SU-DHL-6 (cell line): ENCODE results near the gene CCDC27.

Experiments used
- H2AFZ ChIP-seq: fragments of 200-600 bp; sonication (generic); 2 replicates; pipeline ENCODE4 v1.6.1; 2014; ENCODE audit warnings: low read depth, mild to moderate bottlenecking, moderate library complexity, mixed read lengths, antibody characterized with exemption, low read length; ENCODE audit not compliant: severe bottlenecking
- H3F3A ChIP-seq: fragments of 200-600 bp; shearing (Covaris generic); 2 replicates; pipeline ENCODE4 v1.6.0; 2016; ENCODE audit warnings: antibody characterized with exemption, mild to moderate bottlenecking; ENCODE audit not compliant: insufficient read depth
- H3K27ac ChIP-seq: fragments of 200-600 bp; sonication (generic); 2 replicates; pipeline ENCODE4 v1.5.1; 2016; ENCODE audit warnings: low read depth, mild to moderate bottlenecking, low read length, moderate library complexity, mixed read lengths
- H3K27me3 ChIP-seq: fragments of 200-600 bp; sonication (generic), shearing (Covaris generic); 2 replicates; pipeline ENCODE4 v1.6.0; 2014; ENCODE audit warnings: mild to moderate bottlenecking, low read length
- H3K36me3 ChIP-seq: fragments of 200-600 bp; sonication (generic); 2 replicates; pipeline ENCODE4 v1.6.1; 2014; ENCODE audit warnings: mild to moderate bottlenecking, low read length, mixed read lengths
- H3K4me2 ChIP-seq: fragments of 300-600, 200-600 bp; shearing (Covaris generic), sonication (generic); 2 replicates; pipeline ENCODE4 v1.6.0; 2014; ENCODE audit warnings: low read length, low read depth, mild to moderate bottlenecking; ENCODE audit not compliant: poor library complexity, severe bottlenecking
- H3K4me3 ChIP-seq: fragments of 200-600 bp; sonication (generic); 2 replicates; pipeline ENCODE4 v1.5.1; 2014; ENCODE audit warnings: antibody characterized with exemption, low read length, mild to moderate bottlenecking, mixed read lengths; ENCODE audit not compliant: insufficient read depth, poor library complexity, severe bottlenecking
- H3K79me2 ChIP-seq: fragments of 200-600 bp; sonication (generic); 2 replicates; pipeline ENCODE4 v1.6.1; 2014; ENCODE audit warnings: mild to moderate bottlenecking, low read length, moderate library complexity; ENCODE audit not compliant: insufficient read depth
- H3K9ac ChIP-seq: fragments of 200-600 bp; sonication (generic); 2 replicates; pipeline ENCODE4 v1.7.0; 2014; ENCODE audit warnings: mild to moderate bottlenecking, low read length
- H3K9me2 ChIP-seq: fragments of 200-600 bp; sonication (generic); replicated peaks from 2 replicates; pipeline ENCODE4 v1.6.1; 2014; ENCODE audit warnings: low read length; ENCODE audit not compliant: insufficient read depth
- H3K9me3 ChIP-seq: fragments of 200-600 bp; sonication (generic); 2 replicates; pipeline ENCODE4 v1.6.1; 2014; ENCODE audit warnings: low read length, mixed read lengths; ENCODE audit not compliant: insufficient read depth
- H4K20me1 ChIP-seq: fragments of 200-600 bp; sonication (generic); 2 replicates; pipeline ENCODE4 v1.6.1; 2014; ENCODE audit warnings: low read depth, mild to moderate bottlenecking, antibody characterized with exemption, low read length, moderate library complexity, mixed read lengths
- CTCF ChIP-seq: fragments of 200-600 bp; sonication (generic); IDR thresholded peaks from one replicate; pipeline ENCODE4 v1.5.1; 2017; ENCODE audit warnings: antibody characterized with exemption, mild to moderate bottlenecking, low read length, moderate library complexity; ENCODE audit not compliant: insufficient read depth, poor library complexity, severe bottlenecking
- EZH2phosphoT487 ChIP-seq: fragments of 200-600 bp; sonication (generic), shearing (Covaris generic); conservative IDR thresholded peaks from 2 replicates; pipeline ENCODE4 v1.6.1; 2018; ENCODE audit warnings: mild to moderate bottlenecking, antibody characterized with exemption, low read length, moderate library complexity, mixed read lengths

Gene CCDC27

GRCh38 chr1:3788756-3789420 is 36.6 kb downstream of the CCDC27 start:
- H3K27ac ChIP-seq, result no peak overlapping the region
- H4K20me1 ChIP-seq, result no peaks in the 10 kb centered on the region
- no peaks in the 10 kb centered on the region for H3K9me3 ChIP-seq
- no peak overlapping the region for H3K4me3 ChIP-seq
- H2AFZ ChIP-seq, result no peak overlapping the region
- no peaks in the 10 kb centered on the region for H3K79me2 ChIP-seq
- no peak overlapping the region for H3K4me2 ChIP-seq
- no peaks in the 10 kb centered on the region for H3K36me3 ChIP-seq
- H3F3A ChIP-seq, result no peaks in the 10 kb centered on the region
- no peaks in the 10 kb centered on the region for H3K27me3 ChIP-seq
- H3K9ac ChIP-seq, result no peak overlapping the region
- TF ChIP-seq CTCF, result no peak
- TF ChIP-seq EZH2phosphoT487, result no peak
- H3K9me2 ChIP-seq, result no peaks in the 10 kb centered on the region

GRCh38 chr1:3789421-3790300 is 37.4 kb downstream of the CCDC27 start:
- no peak overlapping the region for H2AFZ ChIP-seq
- no peaks in the 10 kb centered on the region for H4K20me1 ChIP-seq
- no peak overlapping the region for H3K4me2 ChIP-seq
- H3K9me2 ChIP-seq, result no peaks in the 10 kb centered on the region
- no peaks in the 10 kb centered on the region for H3F3A ChIP-seq
- H3K36me3 ChIP-seq, result no peaks in the 10 kb centered on the region
- H3K9ac ChIP-seq, result no peak overlapping the region
- no peak overlapping the region for H3K4me3 ChIP-seq
- peaks cover 5% of the 10 kb centered on the region; the same call in 1 of the 2 replicates for H3K79me2 ChIP-seq
- no peaks in the 10 kb centered on the region for H3K9me3 ChIP-seq
- H3K27ac ChIP-seq, result no peak overlapping the region
- TF ChIP-seq EZH2phosphoT487 (no peak), CTCF (no peak)
- no peaks in the 10 kb centered on the region for H3K27me3 ChIP-seq

- TF ChIP-seq EZH2phosphoT487 (no peak), CTCF (no peak)
- Histone ChIP-seq H2AFZ (no peak overlapping the region), H3F3A (no peaks in the 10 kb centered on the region), H3K79me2 (peaks cover 13% of the 10 kb centered on the region; the same call in 1 of the 2 replicates), H3K9me3 (no peaks in the 10 kb centered on the region), H4K20me1 (no peaks in the 10 kb centered on the region), H3K9ac (no peak overlapping the region), H3K4me2 (no peak overlapping the region), H3K9me2 (no peaks in the 10 kb centered on the region), H3K27ac (no peak overlapping the region), H3K27me3 (no peaks in the 10 kb centered on the region), H3K4me3 (no peak overlapping the region), H3K36me3 (no peaks in the 10 kb centered on the region)
Measured at GRCh38 chr1:3790500-3790923, 38.3 kb downstream of the CCDC27 start.
